ENCODE results near the gene GUCA2A. TPM values are rescaled to one million over a fixed set of nuclear protein-coding genes. Genes with fewer than 3 reads are reported as not detected.

Gene GUCA2A
- total and polyA plus RNA-seq, 2 donors, result 0.57 to 3.2 TPM

- no peak for DNase-seq (ENCODE audit: low read depth in 6 of 9, low spot score in 9 of 9)
- H3K4me1 ChIP-seq (ENCODE audit: control insufficient read depth in 2 of 2, insufficient read depth in 2 of 2, low read length in 2 of 2), result no peaks in the 10 kb centered on the region
- H3K4me3 ChIP-seq (ENCODE audit: low read length in 2 of 2), result no peak overlapping the region
- H3K27ac ChIP-seq (ENCODE audit: low read depth in 1 of 2, low read length in 1 of 2), result no peak overlapping the region
- no peaks in the 10 kb centered on the region for H3K36me3 ChIP-seq (ENCODE audit: control insufficient read depth in 2 of 2, insufficient read depth in 2 of 2, low read length in 1 of 2)
- no peaks in the 10 kb centered on the region for H3K27me3 ChIP-seq (ENCODE audit: control insufficient read depth in 2 of 2, insufficient read depth in 1 of 2, low read length in 1 of 2)
- H3K9me3 ChIP-seq (ENCODE audit: control insufficient read depth in 2 of 2, insufficient read depth in 1 of 2, low read length in 1 of 2), result no peaks in the 10 kb centered on the region
- WGBS, result 90% methylated on average over 2 of the region's 2 CpGs
Measured at GRCh38 chr1:42163114-42163513, 1.4 kb downstream of the GUCA2A start.

DNA sequence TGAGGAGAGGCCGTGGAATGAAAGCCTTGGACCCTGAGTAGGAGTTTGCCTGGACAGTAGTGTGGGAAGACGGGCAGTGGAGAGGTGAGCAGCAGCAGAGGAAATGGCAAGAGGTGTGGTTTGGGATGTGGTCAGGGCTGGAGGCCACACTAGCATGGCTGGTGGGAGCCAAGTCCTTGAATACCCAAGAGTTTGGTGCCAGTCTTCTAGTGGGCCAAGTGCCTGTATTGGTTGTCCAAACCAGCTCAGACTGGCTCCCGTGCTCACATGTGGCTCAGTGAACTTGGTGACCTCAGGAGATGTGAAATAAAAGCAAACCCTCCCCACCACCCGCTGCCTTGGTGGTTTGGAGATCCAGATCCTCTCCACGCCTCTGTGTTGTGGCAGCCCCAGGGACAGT, 2.4 kb downstream of the GUCA2A start:
- H3K9me3 ChIP-seq (ENCODE audit: control insufficient read depth in 2 of 2, insufficient read depth in 1 of 2, low read length in 1 of 2), result no peaks in the 10 kb centered on the region
- no peak for DNase-seq (ENCODE audit: low read depth in 6 of 9, low spot score in 9 of 9)
- WGBS, result 92% methylated on average over 5 of the region's 5 CpGs

DNA sequence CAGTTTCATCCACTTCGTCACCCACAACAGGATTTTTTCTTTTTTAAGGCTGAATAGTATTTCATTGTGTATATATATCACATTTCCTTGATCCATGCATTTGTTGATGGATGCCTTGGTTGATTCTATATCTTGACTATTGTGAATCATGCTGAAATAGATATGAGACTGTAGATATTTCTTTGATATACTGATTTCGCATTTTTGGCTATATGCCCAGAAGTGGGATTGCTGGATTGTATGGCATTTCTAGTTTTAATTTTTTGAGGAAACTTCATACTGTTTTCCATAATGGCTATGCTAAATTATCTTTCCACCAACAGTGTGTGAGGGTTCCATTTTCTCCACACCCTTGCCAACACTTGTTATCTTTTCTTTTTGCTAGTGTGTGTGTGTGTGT, 6.4 kb downstream of the GUCA2A start:
- no peak for DNase-seq (ENCODE audit: low read depth in 6 of 9, low spot score in 9 of 9)
- H3K36me3 ChIP-seq (ENCODE audit: control insufficient read depth in 2 of 2, insufficient read depth in 2 of 2, low read length in 1 of 2), result no peaks in the 10 kb centered on the region
- no peaks in the 10 kb centered on the region for H3K9me3 ChIP-seq (ENCODE audit: control insufficient read depth in 2 of 2, insufficient read depth in 1 of 2, low read length in 1 of 2)
- WGBS, result 92% methylated on average over 2 of the region's 2 CpGs
- no peaks in the 10 kb centered on the region for H3K27me3 ChIP-seq (ENCODE audit: control insufficient read depth in 2 of 2, insufficient read depth in 1 of 2, low read length in 1 of 2)
- no peak overlapping the region for H3K4me3 ChIP-seq (ENCODE audit: low read length in 2 of 2)
- H3K27ac ChIP-seq (ENCODE audit: low read depth in 1 of 2, low read length in 1 of 2), result no peak overlapping the region
- peaks cover 0 to 7% of the 10 kb centered on the region in 2 donors for H3K4me1 ChIP-seq (ENCODE audit: control insufficient read depth in 2 of 2, insufficient read depth in 2 of 2, low read length in 2 of 2)

More for the DNA sequence above, 2.4 kb downstream of the GUCA2A start:
- H3K4me1 ChIP-seq (ENCODE audit: control insufficient read depth in 2 of 2, insufficient read depth in 2 of 2, low read length in 2 of 2), result peaks cover 0 to 7% of the 10 kb centered on the region in 2 donors
- no peak overlapping the region for H3K27ac ChIP-seq (ENCODE audit: low read depth in 1 of 2, low read length in 1 of 2)
- no peaks in the 10 kb centered on the region for H3K27me3 ChIP-seq (ENCODE audit: control insufficient read depth in 2 of 2, insufficient read depth in 1 of 2, low read length in 1 of 2)
- no peaks in the 10 kb centered on the region for H3K36me3 ChIP-seq (ENCODE audit: control insufficient read depth in 2 of 2, insufficient read depth in 2 of 2, low read length in 1 of 2)
- H3K4me3 ChIP-seq (ENCODE audit: low read length in 2 of 2), result no peak overlapping the region

GRCh38 chr1:42157667-42158066, 6.9 kb downstream of the GUCA2A start:
- no peak overlapping the region for H3K27ac ChIP-seq (ENCODE audit: low read depth in 1 of 2, low read length in 1 of 2)
- peak in 4 of 9 donors; percentile 16 to 56 (median 34) for DNase-seq (ENCODE audit: low read depth in 6 of 9, low spot score in 9 of 9)
- no peaks in the 10 kb centered on the region for H3K27me3 ChIP-seq (ENCODE audit: control insufficient read depth in 2 of 2, insufficient read depth in 1 of 2, low read length in 1 of 2)
- no peaks in the 10 kb centered on the region for H3K9me3 ChIP-seq (ENCODE audit: control insufficient read depth in 2 of 2, insufficient read depth in 1 of 2, low read length in 1 of 2)
- H3K4me1 ChIP-seq (ENCODE audit: control insufficient read depth in 2 of 2, insufficient read depth in 2 of 2, low read length in 2 of 2), result peaks cover 0 to 7% of the 10 kb centered on the region in 2 donors
- no peaks in the 10 kb centered on the region for H3K36me3 ChIP-seq (ENCODE audit: control insufficient read depth in 2 of 2, insufficient read depth in 2 of 2, low read length in 1 of 2)
- 30% methylated on average over 7 of the region's 7 CpGs for WGBS
- H3K4me3 ChIP-seq (ENCODE audit: low read length in 2 of 2), result no peak overlapping the region

DNA sequence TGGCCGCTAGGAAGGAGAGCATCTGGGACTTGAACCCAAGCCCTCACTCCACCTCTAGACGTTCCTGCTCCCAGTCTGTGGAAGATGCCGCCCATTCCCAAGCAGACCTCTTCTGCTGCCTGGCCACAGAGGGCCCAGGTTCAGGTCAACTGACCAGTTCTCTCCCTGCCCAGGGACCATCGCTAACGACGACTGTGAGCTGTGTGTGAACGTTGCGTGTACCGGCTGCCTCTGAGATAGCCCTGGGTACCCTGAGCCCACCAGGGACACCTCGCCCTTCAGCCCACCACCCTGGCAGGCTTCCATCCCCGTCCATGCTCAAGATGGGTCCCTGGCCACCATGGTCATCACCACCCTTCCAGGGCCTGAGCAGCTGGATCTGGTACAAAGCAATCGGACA, 9.2 kb downstream of the GUCA2A start:
- Histone ChIP-seq H3K4me3 (ENCODE audit: low read length in 2 of 2) (no peak overlapping the region), H3K9me3 (ENCODE audit: control insufficient read depth in 2 of 2, insufficient read depth in 1 of 2, low read length in 1 of 2) (no peaks in the 10 kb centered on the region), H3K4me1 (ENCODE audit: control insufficient read depth in 2 of 2, insufficient read depth in 2 of 2, low read length in 2 of 2) (peaks cover 0 to 7% of the 10 kb centered on the region in 2 donors), H3K36me3 (ENCODE audit: control insufficient read depth in 2 of 2, insufficient read depth in 2 of 2, low read length in 1 of 2) (no peaks in the 10 kb centered on the region), H3K27ac (ENCODE audit: low read depth in 1 of 2, low read length in 1 of 2) (no peak overlapping the region), H3K27me3 (ENCODE audit: control insufficient read depth in 2 of 2, insufficient read depth in 1 of 2, low read length in 1 of 2) (no peaks in the 10 kb centered on the region)
- WGBS, result 99% methylated on average over 12 of the region's 12 CpGs
- DNase-seq (ENCODE audit: low read depth in 6 of 9, low spot score in 9 of 9), result no peak

DNA sequence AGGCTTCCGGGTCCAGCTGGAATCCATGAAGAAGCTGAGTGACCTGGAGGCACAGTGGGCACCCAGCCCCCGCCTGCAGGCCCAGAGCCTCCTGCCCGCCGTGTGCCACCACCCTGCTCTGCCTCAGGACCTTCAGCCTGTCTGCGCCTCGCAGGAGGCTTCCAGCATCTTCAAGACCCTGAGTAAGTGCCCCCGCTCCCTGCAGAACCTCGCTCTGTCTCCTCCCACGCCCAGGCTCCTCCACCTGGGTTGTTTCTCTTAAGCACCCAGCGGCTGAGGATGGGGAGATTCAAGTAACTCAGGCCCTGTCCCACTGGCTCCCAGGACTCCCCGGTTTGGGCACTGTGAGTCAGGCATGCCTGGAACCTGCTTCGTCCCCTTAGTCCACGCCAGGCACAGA, 9.9 kb downstream of the GUCA2A start:
- Histone ChIP-seq H3K27ac (ENCODE audit: low read depth in 1 of 2, low read length in 1 of 2) (no peak overlapping the region), H3K9me3 (ENCODE audit: control insufficient read depth in 2 of 2, insufficient read depth in 1 of 2, low read length in 1 of 2) (no peaks in the 10 kb centered on the region), H3K36me3 (ENCODE audit: control insufficient read depth in 2 of 2, insufficient read depth in 2 of 2, low read length in 1 of 2) (no peaks in the 10 kb centered on the region), H3K27me3 (ENCODE audit: control insufficient read depth in 2 of 2, insufficient read depth in 1 of 2, low read length in 1 of 2) (no peaks in the 10 kb centered on the region), H3K4me1 (ENCODE audit: control insufficient read depth in 2 of 2, insufficient read depth in 2 of 2, low read length in 2 of 2) (peaks cover 0 to 7% of the 10 kb centered on the region in 2 donors), H3K4me3 (ENCODE audit: low read length in 2 of 2) (no peak overlapping the region)
- DNase-seq (ENCODE audit: low read depth in 6 of 9, low spot score in 9 of 9), result no peak
- 97% methylated on average over 13 of the region's 13 CpGs for WGBS

DNA sequence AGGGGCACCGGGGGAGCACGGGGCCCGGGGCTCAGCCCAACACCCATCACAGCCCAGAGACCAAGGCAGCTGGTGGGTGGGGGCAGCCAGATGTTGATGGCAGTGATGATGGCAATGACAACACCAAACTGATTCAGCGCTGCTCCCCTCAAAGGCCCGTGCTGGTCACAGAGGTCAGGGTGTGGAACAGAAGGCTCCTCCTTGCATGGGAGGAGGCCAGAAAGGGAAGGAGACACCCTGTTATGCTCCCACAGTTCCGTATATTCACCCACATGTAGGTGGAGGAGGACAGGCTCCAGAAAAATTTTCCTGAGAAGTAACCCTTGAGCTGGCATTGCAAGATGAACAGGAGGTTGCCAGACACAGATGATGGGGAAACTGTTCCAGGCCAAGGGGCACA, 10.9 kb downstream of the GUCA2A start:
- Histone ChIP-seq H3K27me3 (ENCODE audit: control insufficient read depth in 2 of 2, insufficient read depth in 1 of 2, low read length in 1 of 2) (no peaks in the 10 kb centered on the region), H3K36me3 (ENCODE audit: control insufficient read depth in 2 of 2, insufficient read depth in 2 of 2, low read length in 1 of 2) (no peaks in the 10 kb centered on the region), H3K27ac (ENCODE audit: low read depth in 1 of 2, low read length in 1 of 2) (no peak overlapping the region), H3K4me3 (ENCODE audit: low read length in 2 of 2) (no peak overlapping the region), H3K4me1 (ENCODE audit: control insufficient read depth in 2 of 2, insufficient read depth in 2 of 2, low read length in 2 of 2) (peaks cover 0 to 7% of the 10 kb centered on the region in 2 donors), H3K9me3 (ENCODE audit: control insufficient read depth in 2 of 2, insufficient read depth in 1 of 2, low read length in 1 of 2) (no peaks in the 10 kb centered on the region)
- DNase-seq (ENCODE audit: low read depth in 6 of 9, low spot score in 9 of 9), result no peak
- 96% methylated on average over 6 of the region's 6 CpGs for WGBS

- no peak for DNase-seq (ENCODE audit: low read depth in 6 of 9, low spot score in 9 of 9)
- Histone ChIP-seq H3K9me3 (ENCODE audit: control insufficient read depth in 2 of 2, insufficient read depth in 1 of 2, low read length in 1 of 2) (no peaks in the 10 kb centered on the region), H3K27ac (ENCODE audit: low read depth in 1 of 2, low read length in 1 of 2) (no peak within 1 kb of the TSS), H3K4me3 (ENCODE audit: low read length in 2 of 2) (no peak within 1 kb of the TSS), H3K4me1 (ENCODE audit: control insufficient read depth in 2 of 2, insufficient read depth in 2 of 2, low read length in 2 of 2) (peaks cover 0 to 7% of the 10 kb centered on the region in 2 donors), H3K36me3 (ENCODE audit: control insufficient read depth in 2 of 2, insufficient read depth in 2 of 2, low read length in 1 of 2) (no peaks in the 10 kb centered on the region), H3K27me3 (ENCODE audit: control insufficient read depth in 2 of 2, insufficient read depth in 1 of 2, low read length in 1 of 2) (no peaks in the 10 kb centered on the region)
- WGBS, result 96% methylated on average over 12 of the region's 12 CpGs
Measured at GRCh38 chr1:42152907-42153600, 11.5 kb downstream of the GUCA2A start, which contains the start of gene GUCA2B. TSS of gene GUCA2B (plus strand) at chr1:42153410. CDS start at chr1:42153451, 41 bp downstream.

DNA sequence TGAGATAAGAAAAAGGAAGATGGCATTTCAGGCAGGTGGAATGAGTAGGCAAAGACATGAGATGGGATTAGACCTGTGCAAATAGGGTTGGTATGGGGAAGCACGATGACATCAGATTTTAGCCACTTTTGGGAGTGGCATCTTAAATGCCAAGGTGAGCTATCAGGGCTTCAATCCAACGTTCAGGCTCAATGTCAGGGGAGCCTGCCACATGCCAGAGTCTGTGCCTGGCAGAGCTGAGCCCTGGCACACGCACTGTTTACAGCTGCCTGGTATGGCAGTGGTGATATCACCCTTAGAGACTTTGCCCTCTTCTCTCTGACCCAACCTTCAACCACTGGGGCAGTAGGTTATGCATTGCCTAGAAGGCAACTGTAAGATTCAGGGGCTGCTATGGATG, 12.4 kb downstream of the GUCA2A start:
- Histone ChIP-seq H3K27ac (ENCODE audit: low read depth in 1 of 2, low read length in 1 of 2) (no peak overlapping the region), H3K4me3 (ENCODE audit: low read length in 2 of 2) (no peak overlapping the region), H3K9me3 (ENCODE audit: control insufficient read depth in 2 of 2, insufficient read depth in 1 of 2, low read length in 1 of 2) (no peaks in the 10 kb centered on the region), H3K27me3 (ENCODE audit: control insufficient read depth in 2 of 2, insufficient read depth in 1 of 2, low read length in 1 of 2) (no peaks in the 10 kb centered on the region), H3K4me1 (ENCODE audit: control insufficient read depth in 2 of 2, insufficient read depth in 2 of 2, low read length in 2 of 2) (no peaks in the 10 kb centered on the region), H3K36me3 (ENCODE audit: control insufficient read depth in 2 of 2, insufficient read depth in 2 of 2, low read length in 1 of 2) (no peaks in the 10 kb centered on the region)
- DNase-seq (ENCODE audit: low read depth in 6 of 9, low spot score in 9 of 9), result no peak
- WGBS, result 90% methylated on average over 3 of the region's 3 CpGs

Measured in thymus (tissue), 11 donors.